Gastroesophageal sphincter (tissue), 4 donors: ENCODE data around the gene MID1IP1. TPM values are rescaled to one million over a fixed set of nuclear protein-coding genes. Genes with fewer than 3 reads are reported as not detected.

Source experiments
- ATAC-seq: fragments of 150-250 bp; one replicate; pipeline ENCODE4 v1.9.1; 2016; ENCODE audit warnings: mild to moderate bottlenecking, moderate library complexity
- H3K27ac ChIP-seq, 4 donors: fragments of 200-600 bp; sonication (generic) in 3 of 4; 1 replicate in 3 of 4; 2 replicates in 1 of 4; pipeline ENCODE4 v1.5.1; 2016 to 2019
- H3K27me3 ChIP-seq: fragments of 200-600 bp; sonication (generic); one replicate; pipeline ENCODE4 v1.5.1; 2019
- H3K36me3 ChIP-seq, 2 donors: fragments of 200-600 bp; sonication (generic); one replicate each; pipeline ENCODE4 v1.5.1; 2019; ENCODE audit warnings: control low read depth in 1 of 2
- H3K4me1 ChIP-seq, 3 donors: fragments of 200-600 bp; sonication (generic); 1 replicate in 2 of 3; 2 replicates in 1 of 3; pipeline ENCODE4 v1.5.1; 2016 to 2019; ENCODE audit warnings: control low read depth in 2 of 3
- H3K4me3 ChIP-seq, 2 donors: fragments of 200-600 bp; sonication (generic); one replicate each; pipeline ENCODE4 v1.5.1; 2019; ENCODE audit warnings: mild to moderate bottlenecking in 1 of 2, moderate library complexity in 1 of 2
- H3K9me3 ChIP-seq, 3 donors: fragments of 200-600 bp; sonication (generic); one replicate each; pipeline ENCODE4 v1.5.1; 2017 to 2019; ENCODE audit warnings: control low read depth in 2 of 3
- CTCF ChIP-seq, 4 experiments: fragments of 200-600 bp in 2 of 4; fragments of 450-650 bp in 2 of 4; sonication (generic) in 1 of 4; IDR thresholded peaks; one replicate each; pipeline ENCODE4 v1.5.1; 2017 to 2019; ENCODE audit warnings: antibody characterized with exemption in 4 of 4, mild to moderate bottlenecking in 2 of 4, moderate library complexity in 2 of 4
- EP300 ChIP-seq: sonication (generic); formaldehyde crosslinking; IDR thresholded peaks from one replicate; pipeline ENCODE4 v1.6.1; 2017; ENCODE audit warnings: antibody characterized with exemption, mild to moderate bottlenecking
- POLR2A ChIP-seq, 2 donors: fragments of 450-650 bp; IDR thresholded peaks; one replicate each; pipeline ENCODE4 v1.6.1; 2017; ENCODE audit warnings: antibody characterized with exemption in 2 of 2, mild to moderate bottlenecking in 2 of 2, moderate library complexity in 1 of 2
- POLR2AphosphoS5 ChIP-seq: sonication (generic); formaldehyde crosslinking; IDR thresholded peaks from one replicate; pipeline ENCODE4 v1.6.1; 2017; ENCODE audit warnings: antibody characterized with exemption
- WGBS, 2 donors: methylation state at CpG; one replicate each; pipeline ENCODE4 v1.1.5; 2018; ENCODE audit warnings: low coverage in 1 of 2; 5-methylcytosine and 5-hydroxymethylcytosine counted together
- total RNA-seq, 4 donors: library from RNA; depleted of rRNA; stranded (reverse); fragments of >200 nt; gene quantifications; one replicate each; pipeline ENCODE4 v1.1.0, GENCODE V29; 2016

Gene MID1IP1
- 10 to 100 TPM; 54.0 to 69.2 (median 56.9) TPM for total RNA-seq

DNA sequence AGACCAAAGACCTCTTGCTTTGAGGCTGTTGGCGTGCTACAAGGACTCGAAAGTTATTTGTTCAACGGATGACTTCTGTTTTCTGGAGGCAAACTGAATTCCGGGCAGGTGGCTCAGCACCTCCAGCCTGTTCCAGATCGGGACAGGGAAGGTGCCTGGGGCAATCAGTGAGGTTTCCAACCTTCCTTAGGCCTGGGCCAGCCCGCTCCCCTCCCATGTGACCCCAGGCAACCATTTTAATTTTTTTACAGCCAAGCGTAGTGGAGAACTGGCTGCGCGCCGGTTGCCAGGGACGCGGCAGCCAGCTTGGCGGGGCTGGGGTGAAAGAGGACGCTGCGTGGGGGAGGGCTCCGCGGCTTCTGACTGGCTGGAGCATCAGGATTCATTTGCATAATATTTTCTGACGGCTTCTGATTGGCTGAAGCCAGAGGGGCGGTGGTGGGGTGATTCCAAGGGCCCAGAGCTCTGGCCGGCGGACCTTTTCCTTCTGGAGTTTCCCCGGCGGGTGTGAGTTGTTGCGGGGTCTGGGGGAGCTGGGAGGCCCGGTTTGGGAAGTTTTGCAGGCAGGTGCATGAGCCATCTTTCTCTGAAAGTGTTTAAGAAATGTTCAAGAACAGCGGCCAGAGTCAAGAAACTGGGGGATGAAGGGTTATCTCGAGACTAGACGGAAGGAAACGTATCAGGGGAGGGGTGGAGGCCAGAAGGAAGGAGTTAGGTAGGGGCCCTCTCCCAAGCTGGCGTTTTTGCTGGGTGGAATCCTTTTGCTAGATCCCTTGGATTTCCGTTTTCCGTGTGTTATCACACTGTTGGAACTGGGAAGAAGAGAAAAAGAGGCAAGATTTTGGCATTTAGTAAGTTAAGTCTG lies at the start of gene MID1IP1:
Gene MID1IP1, plus strand, starts transcription at position 479 of the 865 bp plus-strand sequence. CDS start 3,488 bp downstream, outside the sequence.
- Histone ChIP-seq H3K9me3 (no peaks in the 10 kb centered on the region), H3K27me3 (no peaks in the 10 kb centered on the region), H3K27ac (peak within 1 kb of the TSS; percentile 76 to 93 (median 88)), H3K4me1 (peaks cover 0 to 21% (median 0%) of the 10 kb centered on the region in 3 donors), H3K4me3 (peak within 1 kb of the TSS; percentile 67 to 72), H3K36me3 (no peaks in the 10 kb centered on the region)
- TF ChIP-seq CTCF (IDR thresholded peaks at IDR 0.05), result no peak
- peak; percentile 57 to 72 for TF ChIP-seq POLR2A (IDR thresholded peaks at IDR 0.05)
- peak; percentile 70 for TF ChIP-seq POLR2AphosphoS5
- WGBS, 2 donors, result 34 to 40% methylated on average over 4 to 10 of the region's 32 CpGs
- ATAC-seq, result peak; percentile 86

GRCh38 chrX:38754102-38754790 lies 47.0 kb upstream of the MID1IP1 start:
- 21 to 31% methylated on average over 6 of the region's 6 CpGs for WGBS, 2 donors
- H3K4me1 ChIP-seq, result no peaks in the 10 kb centered on the region
- H3K36me3 ChIP-seq, result no peaks in the 10 kb centered on the region
- H3K27ac ChIP-seq, result no peak overlapping the region
- no peaks in the 10 kb centered on the region for H3K27me3 ChIP-seq
- ATAC-seq, result no peak
- no peaks in the 10 kb centered on the region for H3K9me3 ChIP-seq
- TF ChIP-seq POLR2A (IDR thresholded peaks at IDR 0.05), result no peak
- TF ChIP-seq POLR2AphosphoS5, result no peak
- peak; percentile 25 to 68 (median 64) for TF ChIP-seq CTCF (IDR thresholded peaks at IDR 0.05)
- no peak overlapping the region for H3K4me3 ChIP-seq

- Histone ChIP-seq H3K9me3 (no peaks in the 10 kb centered on the region), H3K27me3 (no peaks in the 10 kb centered on the region), H3K4me3 (no peak overlapping the region), H3K4me1 (no peaks in the 10 kb centered on the region), H3K36me3 (no peaks in the 10 kb centered on the region), H3K27ac (no peak overlapping the region)
- no peak for ATAC-seq
- no peak for TF ChIP-seq EP300
- TF ChIP-seq POLR2A (IDR thresholded peaks at IDR 0.05), result no peak
- TF ChIP-seq POLR2AphosphoS5, result no peak
- TF ChIP-seq CTCF (IDR thresholded peaks at IDR 0.05), result no peak
- 35 to 82% methylated on average over 3 to 6 of the region's 7 CpGs for WGBS, 2 donors
Observed at GRCh38 chrX:38754818-38755718, 46.2 kb upstream of the MID1IP1 start.

- ATAC-seq, result no peak
- Histone ChIP-seq H3K27ac (no peak overlapping the region), H3K4me3 (no peak overlapping the region), H3K27me3 (no peaks in the 10 kb centered on the region), H3K4me1 (no peaks in the 10 kb centered on the region), H3K36me3 (no peaks in the 10 kb centered on the region), H3K9me3 (no peaks in the 10 kb centered on the region)
- 67% methylated on average over 1 of the region's 1 CpG; no CpG with 5 or more reads in 1 of the 2 donors for WGBS, 2 donors
- TF ChIP-seq CTCF (IDR thresholded peaks at IDR 0.05), result no peak
- TF ChIP-seq POLR2A (IDR thresholded peaks at IDR 0.05), result no peak
- TF ChIP-seq EP300, result no peak
- TF ChIP-seq POLR2AphosphoS5, result no peak
Observed at GRCh38 chrX:38760883-38761282, 40.4 kb upstream of the MID1IP1 start.
